Breast epithelium (tissue), 3 donors: Measurements from ENCODE around the gene APIP.

Experiments
- CTCF ChIP-seq, 3 donors: fragments of 450-650 bp; IDR thresholded peaks; one replicate each; pipeline ENCODE4 v1.5.1; 2016 to 2017; ENCODE audit warnings: antibody characterized with exemption in 3 of 3, mild to moderate bottlenecking in 3 of 3, moderate library complexity in 3 of 3
- POLR2A ChIP-seq: fragments of 450-650 bp; IDR thresholded peaks from one replicate; pipeline ENCODE4 v1.6.1; 2016; ENCODE audit warnings: antibody characterized with exemption, mild to moderate bottlenecking, moderate library complexity
- POLR2AphosphoS5 ChIP-seq, 3 donors: sonication (generic); formaldehyde crosslinking; IDR thresholded peaks; one replicate each; pipeline ENCODE4 v1.6.1; 2017; ENCODE audit warnings: antibody characterized with exemption in 3 of 3

- TF ChIP-seq CTCF (IDR thresholded peaks at IDR 0.05) = no peak
- no peak for TF ChIP-seq POLR2A
- no peak for TF ChIP-seq POLR2AphosphoS5 (IDR thresholded peaks at IDR 0.05)
These were observed 12.9 kb upstream of the APIP start for GRCh38 chr11:34928960-34929680.
